ENCODE data around the gene IQCM. TPM values are rescaled to one million over a fixed set of nuclear protein-coding genes. Genes with fewer than 3 reads are reported as not detected.

The IQCM gene
- total RNA-seq, 4 donors from 2014 or later: not detected

- no peaks in the 10 kb centered on the region for H3K4me1 ChIP-seq
- DNase-seq: no peak
- no peak overlapping the region for H3K4me3 ChIP-seq
- no peak for TF ChIP-seq POLR2A (IDR thresholded peaks at IDR 0.05)
- no peak for TF ChIP-seq CTCF (IDR thresholded peaks at IDR 0.05)
- H3K27me3 ChIP-seq: no peaks in the 10 kb centered on the region
- intact Hi-C loops (cut with DNase I): no loop called here
- no peak overlapping the region for H3K27ac ChIP-seq
- H3K36me3 ChIP-seq: no peaks in the 10 kb centered on the region
- WGBS, 2 donors: 48 to 64% methylated on average over 3 of the region's 3 CpGs
- peaks cover 0 to 3% (median 0%) of the 10 kb centered on the region in 3 donors for H3K9me3 ChIP-seq
Observed at GRCh38 chr4:149328161-149328560, 487.5 kb downstream of the IQCM start.

- H3K27ac ChIP-seq: no peak overlapping the region
- 67 to 87% methylated on average over 1 of the region's 1 CpG for WGBS, 2 donors
- H3K4me1 ChIP-seq: no peaks in the 10 kb centered on the region
- DNase-seq: no peak
- intact Hi-C loops (cut with DNase I): no loop called here
- no peaks in the 10 kb centered on the region for H3K27me3 ChIP-seq
- H3K36me3 ChIP-seq: no peaks in the 10 kb centered on the region
- no peak overlapping the region for H3K4me3 ChIP-seq
- peaks cover 0 to 3% (median 0%) of the 10 kb centered on the region in 3 donors for H3K9me3 ChIP-seq
- TF ChIP-seq POLR2A (IDR thresholded peaks at IDR 0.05) (no peak), CTCF (IDR thresholded peaks at IDR 0.05) (no peak)
Observed at GRCh38 chr4:149322203-149322602, 493.4 kb downstream of the IQCM start.

- Histone ChIP-seq H3K9me3 (peaks cover 0 to 3% (median 0%) of the 10 kb centered on the region in 3 donors), H3K4me3 (no peak overlapping the region), H3K27ac (no peak overlapping the region), H3K27me3 (no peaks in the 10 kb centered on the region), H3K4me1 (no peaks in the 10 kb centered on the region), H3K36me3 (no peaks in the 10 kb centered on the region)
- whole genome bisulfite sequencing, 2 donors: 19 to 33% methylated on average over 1 of the region's 1 CpG
- no peak for DNase-seq
- intact Hi-C loops (cut with DNase I): no loop called here
- no peak for TF ChIP-seq CTCF (IDR thresholded peaks at IDR 0.05)
- no peak for TF ChIP-seq POLR2A (IDR thresholded peaks at IDR 0.05)
Observed at GRCh38 chr4:149321438-149321837, 494.2 kb downstream of the IQCM start.

GRCh38 chr4:149311076-149311475, 504.6 kb downstream of the IQCM start:
- H3K4me3 ChIP-seq: no peak overlapping the region
- intact Hi-C loops (cut with DNase I): no loop called here
- no peak for TF ChIP-seq POLR2A (IDR thresholded peaks at IDR 0.05)
- no peak for TF ChIP-seq CTCF (IDR thresholded peaks at IDR 0.05)
- no peaks in the 10 kb centered on the region for H3K4me1 ChIP-seq
- DNase-seq: no peak
- no peak overlapping the region for H3K27ac ChIP-seq
- no peaks in the 10 kb centered on the region for H3K36me3 ChIP-seq
- H3K27me3 ChIP-seq: no peaks in the 10 kb centered on the region
- WGBS, 2 donors: 61 to 66% methylated on average over 4 of the region's 4 CpGs
- no peaks in the 10 kb centered on the region for H3K9me3 ChIP-seq

GRCh38 chr4:149306537-149306936, 509.1 kb downstream of the IQCM start:
- no peak overlapping the region for H3K27ac ChIP-seq

More at GRCh38 chr4:149306537-149306936, 509.1 kb downstream of the IQCM start:
- no peaks in the 10 kb centered on the region for H3K9me3 ChIP-seq
- no peaks in the 10 kb centered on the region for H3K27me3 ChIP-seq
- intact Hi-C loops (cut with DNase I): no loop called here
- TF ChIP-seq CTCF (IDR thresholded peaks at IDR 0.05) (no peak), POLR2A (IDR thresholded peaks at IDR 0.05) (no peak)
- no peaks in the 10 kb centered on the region for H3K4me1 ChIP-seq
- DNase-seq: no peak
- H3K36me3 ChIP-seq: no peaks in the 10 kb centered on the region
- no peak overlapping the region for H3K4me3 ChIP-seq

Measured in esophagus squamous epithelium (tissue), 5 donors.